Progenitor cell of endocrine pancreas (in vitro differentiated cells): ENCODE results near the gene TMEM208. TPM values are rescaled to one million over a fixed set of nuclear protein-coding genes. Genes with fewer than 3 reads are reported as not detected.

Experiments used
- DNase-seq: peaks from one replicate; pipeline ENCODE4 v3.0.0; 2021; ENCODE audit warnings: low spot score; ENCODE audit not compliant: unreplicated experiment
- H3K27ac Mint-ChIP-seq: 2 replicates; pipeline ENCODE4 v1.8.0; 2021; ENCODE audit warnings: mild to moderate bottlenecking, moderate library complexity, mixed read lengths
- H3K27me3 Mint-ChIP-seq: 2 replicates; pipeline ENCODE4 v1.8.0; 2021; ENCODE audit warnings: mixed read lengths
- H3K36me3 Mint-ChIP-seq: 2 replicates; pipeline ENCODE4 v1.8.0; 2022; ENCODE audit warnings: mixed read lengths; ENCODE audit not compliant: insufficient read depth
- H3K4me1 Mint-ChIP-seq: 2 replicates; pipeline ENCODE4 v1.8.0; 2021; ENCODE audit warnings: low read depth, mixed read lengths
- H3K4me3 Mint-ChIP-seq: 2 replicates; pipeline ENCODE4 v1.8.0; 2021; ENCODE audit warnings: low read depth, mild to moderate bottlenecking, moderate library complexity, mixed read lengths
- H3K9me3 Mint-ChIP-seq: 2 replicates; pipeline ENCODE4 v1.8.0; 2021; ENCODE audit warnings: low read depth, mixed read lengths
- total RNA-seq: library from RNA; stranded (reverse); gene quantifications from 2 replicates; pipeline ENCODE4 v1.2.1, GENCODE V29; 2021
- TF ChIP-seq, protein P1 (sequence below): fragments of 200-600 bp; sonication (generic); IDR thresholded peaks from one replicate; pipeline ENCODE4 v1.5.0; 2021; ENCODE audit warnings: antibody characterized with exemption, mild to moderate bottlenecking; ENCODE audit not compliant: unreplicated experiment

TMEM208 gene
- total RNA-seq, 1 donor from 2014 or later = 36.3 TPM

DNA sequence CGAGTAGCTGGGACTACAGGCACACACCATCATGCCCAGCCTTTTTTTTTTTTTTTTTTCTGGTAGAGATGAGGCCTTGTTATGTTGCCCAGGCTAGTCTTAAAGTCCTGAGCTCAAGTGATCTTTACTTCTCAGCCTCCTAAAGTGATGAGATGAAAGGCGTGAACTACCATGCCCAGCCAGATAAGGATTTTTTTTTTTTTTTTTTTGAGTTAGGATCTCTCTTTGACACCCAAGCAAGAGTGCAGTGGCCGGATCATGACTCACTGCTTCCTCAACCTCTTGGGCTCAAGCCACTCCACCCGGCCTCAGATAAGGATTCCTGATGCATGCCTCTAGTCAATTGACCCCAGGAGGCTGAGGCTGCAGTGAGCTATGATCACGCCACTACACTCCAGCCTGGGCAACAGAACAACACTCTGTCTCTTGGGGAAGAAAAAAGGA, 41.2 kb downstream of the TMEM208 start:
- Mint-ChIP-seq H3K27me3 (peaks cover 17% of the 10 kb centered on the region), H3K9me3 (no peaks in the 10 kb centered on the region)

DNA sequence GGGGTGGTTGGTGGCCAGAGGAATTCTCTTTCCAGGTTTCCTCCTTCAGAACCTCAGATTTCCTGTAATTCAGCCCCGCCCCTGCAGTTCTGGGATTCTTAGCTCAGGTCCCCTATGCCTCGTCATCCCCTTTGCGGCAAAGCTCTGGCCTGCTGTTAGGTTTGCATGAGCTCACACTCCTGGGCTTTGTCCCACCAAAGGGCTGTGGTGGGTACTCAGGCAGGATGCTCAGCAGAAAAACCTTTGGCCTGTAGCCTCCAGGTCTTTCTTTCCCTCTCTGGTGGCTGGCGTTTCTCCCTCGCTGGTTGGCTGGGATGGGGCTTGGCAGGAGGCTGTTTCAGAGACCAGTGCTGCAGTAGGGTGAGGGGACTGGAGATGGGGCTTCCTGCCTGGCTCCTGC, 42.8 kb downstream of the TMEM208 start:
- Mint-ChIP-seq H3K4me3 (no peak overlapping the region), H3K9me3 (no peaks in the 10 kb centered on the region), H3K36me3 (no peaks in the 10 kb centered on the region), H3K4me1 (no peaks in the 10 kb centered on the region), H3K27ac (no peak overlapping the region), H3K27me3 (peaks cover 9% of the 10 kb centered on the region)
- DNase-seq = no peak
- TF ChIP-seq, protein P1, sequence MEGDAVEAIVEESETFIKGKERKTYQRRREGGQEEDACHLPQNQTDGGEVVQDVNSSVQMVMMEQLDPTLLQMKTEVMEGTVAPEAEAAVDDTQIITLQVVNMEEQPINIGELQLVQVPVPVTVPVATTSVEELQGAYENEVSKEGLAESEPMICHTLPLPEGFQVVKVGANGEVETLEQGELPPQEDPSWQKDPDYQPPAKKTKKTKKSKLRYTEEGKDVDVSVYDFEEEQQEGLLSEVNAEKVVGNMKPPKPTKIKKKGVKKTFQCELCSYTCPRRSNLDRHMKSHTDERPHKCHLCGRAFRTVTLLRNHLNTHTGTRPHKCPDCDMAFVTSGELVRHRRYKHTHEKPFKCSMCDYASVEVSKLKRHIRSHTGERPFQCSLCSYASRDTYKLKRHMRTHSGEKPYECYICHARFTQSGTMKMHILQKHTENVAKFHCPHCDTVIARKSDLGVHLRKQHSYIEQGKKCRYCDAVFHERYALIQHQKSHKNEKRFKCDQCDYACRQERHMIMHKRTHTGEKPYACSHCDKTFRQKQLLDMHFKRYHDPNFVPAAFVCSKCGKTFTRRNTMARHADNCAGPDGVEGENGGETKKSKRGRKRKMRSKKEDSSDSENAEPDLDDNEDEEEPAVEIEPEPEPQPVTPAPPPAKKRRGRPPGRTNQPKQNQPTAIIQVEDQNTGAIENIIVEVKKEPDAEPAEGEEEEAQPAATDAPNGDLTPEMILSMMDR = no peak

More for the DNA sequence above, 41.2 kb downstream of the TMEM208 start:
- no peak overlapping the region for H3K4me3 Mint-ChIP-seq
- no peak overlapping the region for H3K27ac Mint-ChIP-seq
- TF ChIP-seq, protein P1 = no peak
- no peaks in the 10 kb centered on the region for H3K4me1 Mint-ChIP-seq
- H3K36me3 Mint-ChIP-seq = no peaks in the 10 kb centered on the region
- DNase-seq = no peak

DNA sequence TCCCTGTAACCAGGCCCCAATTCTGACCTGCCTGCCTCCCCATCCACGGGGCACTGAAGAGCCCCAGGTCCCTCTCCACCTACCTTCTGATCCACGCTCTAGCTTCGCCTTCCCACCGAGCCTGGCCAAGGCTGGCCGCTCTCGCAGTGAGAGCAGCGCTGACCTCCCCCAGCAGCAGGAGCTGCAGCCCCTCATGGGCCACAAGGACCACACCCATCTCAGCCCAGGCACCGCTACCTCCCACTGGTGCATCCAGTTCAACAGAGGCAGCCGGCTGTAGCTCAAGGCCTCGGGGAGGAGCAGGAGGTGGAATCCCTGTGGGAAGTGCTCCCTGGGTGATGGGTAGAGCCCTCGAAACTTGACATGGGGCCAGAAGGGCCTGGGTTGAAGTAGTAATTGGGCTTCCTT, 44.0 kb downstream of the TMEM208 start:
- H3K9me3 Mint-ChIP-seq = no peaks in the 10 kb centered on the region
- no peaks in the 10 kb centered on the region for H3K36me3 Mint-ChIP-seq
- H3K27ac Mint-ChIP-seq = no peak overlapping the region
- H3K4me1 Mint-ChIP-seq = no peaks in the 10 kb centered on the region
- no peak overlapping the region for H3K4me3 Mint-ChIP-seq
- no peak for DNase-seq
- TF ChIP-seq, protein P1 = no peak
- peaks cover 4% of the 10 kb centered on the region for H3K27me3 Mint-ChIP-seq

DNA sequence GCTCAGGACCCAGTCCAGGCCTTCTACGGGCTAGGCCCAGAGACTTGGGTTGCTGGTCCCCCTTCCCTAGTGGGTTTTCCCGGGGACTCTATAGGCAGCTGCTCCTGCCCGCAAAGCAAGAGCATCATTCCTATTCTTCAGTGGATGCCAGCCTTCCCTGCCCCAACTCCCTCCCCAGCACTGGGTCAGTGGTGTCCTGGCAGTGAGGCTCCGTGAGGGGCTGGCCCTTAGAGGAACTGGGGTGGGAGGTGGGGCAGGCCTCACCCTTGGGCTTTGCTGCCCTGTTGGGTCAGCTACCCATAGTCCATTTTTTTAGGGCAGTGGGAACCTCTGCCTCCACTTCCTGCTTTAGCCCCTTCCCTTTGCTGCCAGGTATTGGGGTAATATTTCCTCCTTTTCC, 44.5 kb downstream of the TMEM208 start:
- no peak for DNase-seq
- Mint-ChIP-seq H3K27ac (no peak overlapping the region), H3K4me3 (no peak overlapping the region), H3K4me1 (no peaks in the 10 kb centered on the region), H3K9me3 (no peaks in the 10 kb centered on the region), H3K27me3 (no peaks in the 10 kb centered on the region), H3K36me3 (no peaks in the 10 kb centered on the region)
- TF ChIP-seq, protein P1 = no peak

DNA sequence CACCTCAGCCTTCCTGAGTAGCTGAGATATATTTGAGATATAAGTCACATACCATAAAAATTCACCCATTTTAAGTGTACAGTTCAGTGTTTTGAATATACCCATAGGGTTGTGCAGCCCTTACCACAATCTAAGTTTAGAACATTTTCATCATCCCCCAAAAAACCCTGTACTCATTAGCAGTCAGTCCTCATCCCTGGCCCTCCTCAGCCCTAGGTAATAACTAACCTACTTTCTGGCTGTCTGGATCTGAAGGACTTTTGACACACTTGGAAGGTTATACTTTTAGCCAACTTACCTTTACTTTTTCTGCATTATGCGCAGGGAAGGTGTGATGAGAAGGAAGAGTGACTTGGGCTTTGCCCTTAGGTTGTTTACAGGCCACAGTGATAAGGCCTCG, 48.4 kb downstream of the TMEM208 start:
- no peak for DNase-seq
- H3K36me3 Mint-ChIP-seq = no peaks in the 10 kb centered on the region
- no peak overlapping the region for H3K27ac Mint-ChIP-seq
- H3K27me3 Mint-ChIP-seq = peaks cover 6% of the 10 kb centered on the region
- no peak overlapping the region for H3K4me3 Mint-ChIP-seq
- H3K9me3 Mint-ChIP-seq = no peaks in the 10 kb centered on the region
- H3K4me1 Mint-ChIP-seq = no peaks in the 10 kb centered on the region
- TF ChIP-seq, protein P1 = no peak
